MM.1S (cell line): ENCODE measurements around the gene NTN4.

Experiments used
- CTCF ChIP-seq: fragments of 300-600 bp; sonication (generic); IDR thresholded peaks from 2 replicates; pipeline ENCODE4 v1.5.1; 2016; ENCODE audit warnings: antibody characterized with exemption, low read length, mixed read lengths
- EZH2 ChIP-seq: fragments of 300-600 bp; sonication (generic); optimal IDR thresholded peaks from 2 replicates; pipeline ENCODE3; 2017; ENCODE audit warnings: low read depth, mild to moderate bottlenecking, antibody characterized with exemption, low read length, mixed read lengths

GRCh38 chr12:95674631-95675030 is 115.9 kb downstream of the NTN4 start:
- no peak for TF ChIP-seq CTCF
- TF ChIP-seq EZH2: no peak
